Breast epithelium (tissue), 3 donors: Measurements from ENCODE around the gene ASB18.

ENCODE experiments used
- POLR2A ChIP-seq: fragments of 450-650 bp; IDR thresholded peaks from one replicate; pipeline ENCODE4 v1.6.1; 2016; ENCODE audit warnings: antibody characterized with exemption, mild to moderate bottlenecking, moderate library complexity
- POLR2AphosphoS5 ChIP-seq, 3 donors: sonication (generic); formaldehyde crosslinking; IDR thresholded peaks; one replicate each; pipeline ENCODE4 v1.6.1; 2017; ENCODE audit warnings: antibody characterized with exemption in 3 of 3
- TF ChIP-seq, protein P1 (sequence below), 3 donors: fragments of 450-650 bp; IDR thresholded peaks; one replicate each; pipeline ENCODE4 v1.5.1; 2016 to 2017; ENCODE audit warnings: antibody characterized with exemption in 3 of 3, mild to moderate bottlenecking in 3 of 3, moderate library complexity in 3 of 3

- TF ChIP-seq, protein P1, sequence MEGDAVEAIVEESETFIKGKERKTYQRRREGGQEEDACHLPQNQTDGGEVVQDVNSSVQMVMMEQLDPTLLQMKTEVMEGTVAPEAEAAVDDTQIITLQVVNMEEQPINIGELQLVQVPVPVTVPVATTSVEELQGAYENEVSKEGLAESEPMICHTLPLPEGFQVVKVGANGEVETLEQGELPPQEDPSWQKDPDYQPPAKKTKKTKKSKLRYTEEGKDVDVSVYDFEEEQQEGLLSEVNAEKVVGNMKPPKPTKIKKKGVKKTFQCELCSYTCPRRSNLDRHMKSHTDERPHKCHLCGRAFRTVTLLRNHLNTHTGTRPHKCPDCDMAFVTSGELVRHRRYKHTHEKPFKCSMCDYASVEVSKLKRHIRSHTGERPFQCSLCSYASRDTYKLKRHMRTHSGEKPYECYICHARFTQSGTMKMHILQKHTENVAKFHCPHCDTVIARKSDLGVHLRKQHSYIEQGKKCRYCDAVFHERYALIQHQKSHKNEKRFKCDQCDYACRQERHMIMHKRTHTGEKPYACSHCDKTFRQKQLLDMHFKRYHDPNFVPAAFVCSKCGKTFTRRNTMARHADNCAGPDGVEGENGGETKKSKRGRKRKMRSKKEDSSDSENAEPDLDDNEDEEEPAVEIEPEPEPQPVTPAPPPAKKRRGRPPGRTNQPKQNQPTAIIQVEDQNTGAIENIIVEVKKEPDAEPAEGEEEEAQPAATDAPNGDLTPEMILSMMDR (IDR thresholded peaks at IDR 0.05): no peak
- TF ChIP-seq POLR2A: no peak
- no peak for TF ChIP-seq POLR2AphosphoS5 (IDR thresholded peaks at IDR 0.05)
These were observed 26.7 kb upstream of the ASB18 start for GRCh38 chr2:236290742-236291425.
